BJ (cell line): Measurements from ENCODE around the gene SLC39A10. TPM values are rescaled to one million over a fixed set of nuclear protein-coding genes. Genes with fewer than 3 reads are reported as not detected.

Experiments
- CTCF ChIA-PET: fragments of 350-600 bp; formaldehyde crosslinking; extraction: SDS; loops from one replicate; lab custom pipeline; 2021; ENCODE audit warnings: antibody characterized with exemption, inconsistent platforms; lab: Yijun Ruan, JAX
- POLR2A ChIA-PET: fragments of 300-600 bp; sonication (Branson Sonifier 250); formaldehyde crosslinking; extraction: SDS; loops from one replicate; lab custom pipeline; 2021; ENCODE audit warnings: antibody characterized with exemption; lab: Charles Lee
- DNase-seq: peaks from one replicate; pipeline ENCODE4 v3.0.0-alpha.2; 2011; ENCODE audit warnings: low read depth
- H3K27me3 ChIP-seq: 2 replicates; pipeline ENCODE4 v1.6.0; 2011; ENCODE audit warnings: low read length; ENCODE audit not compliant: control insufficient read depth, insufficient read depth
- H3K36me3 ChIP-seq: 2 replicates; pipeline ENCODE4 v1.5.1; 2011; ENCODE audit warnings: low read length; ENCODE audit not compliant: control insufficient read depth, insufficient read depth
- H3K4me3 ChIP-seq: 2 replicates; pipeline ENCODE4 v1.5.1; 2011; ENCODE audit warnings: low read depth, mild to moderate bottlenecking, control low read depth, low read length
- polyA plus RNA-seq: library from polyadenylated mRNA; depleted of rRNA; stranded (reverse); fragments of >200 nt; gene quantifications from 2 replicates; pipeline ENCODE4 v1.2.3, GENCODE V29; 2011
- TF ChIP-seq, protein P1 (sequence below): IDR thresholded peaks from 2 replicates; pipeline ENCODE4 v1.5.1; 2011; ENCODE audit warnings: low read depth, mild to moderate bottlenecking, control low read depth, inconsistent platforms, low read length, moderate library complexity; ENCODE audit not compliant: insufficient read depth

SLC39A10 gene
- polyA plus RNA-seq, 1 experiment, result 13.7 TPM

DNA sequence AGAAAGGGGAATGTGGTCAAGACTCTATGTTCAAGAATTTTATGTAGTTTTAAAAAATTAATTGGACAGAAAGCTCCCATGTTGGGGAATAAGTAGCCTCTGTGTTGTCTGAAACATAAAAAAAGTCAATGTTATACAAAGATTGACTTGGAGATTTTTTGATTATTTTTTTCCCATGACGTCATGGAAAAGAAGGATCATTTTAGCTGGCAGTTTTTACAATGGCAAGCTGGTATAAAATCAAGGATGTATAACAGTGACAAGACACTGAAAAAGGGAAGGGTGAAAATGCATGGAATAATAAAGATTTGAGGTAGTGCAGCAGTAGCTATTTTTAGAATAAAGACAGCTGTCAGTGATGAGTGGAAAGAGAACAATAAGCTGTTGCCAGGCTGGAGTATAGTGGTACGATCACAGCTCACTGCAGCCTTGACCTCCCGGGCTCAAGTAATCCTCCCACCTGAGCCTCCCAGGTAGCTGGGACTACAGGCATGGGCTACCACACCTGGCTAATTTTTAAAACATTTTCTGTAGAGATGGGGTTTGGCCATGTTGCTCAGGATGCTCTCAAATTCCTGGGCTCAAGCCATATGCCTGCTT lies 9.2 kb downstream of the SLC39A10 start:
- CTCF ChIA-PET, result interaction anchor here (0.5 to 2.4 kb wide), 5 partner anchors 12 to 402 kb away, joined by 3 to 9 read pairs (median 3); no protein-coding TSS in a partner anchor
- H3K36me3 ChIP-seq, result no peaks in the 10 kb centered on the region
- POLR2A ChIA-PET, result no interaction called here
- H3K27me3 ChIP-seq, result no peaks in the 10 kb centered on the region
- no peak for DNase-seq
- TF ChIP-seq, protein P1, sequence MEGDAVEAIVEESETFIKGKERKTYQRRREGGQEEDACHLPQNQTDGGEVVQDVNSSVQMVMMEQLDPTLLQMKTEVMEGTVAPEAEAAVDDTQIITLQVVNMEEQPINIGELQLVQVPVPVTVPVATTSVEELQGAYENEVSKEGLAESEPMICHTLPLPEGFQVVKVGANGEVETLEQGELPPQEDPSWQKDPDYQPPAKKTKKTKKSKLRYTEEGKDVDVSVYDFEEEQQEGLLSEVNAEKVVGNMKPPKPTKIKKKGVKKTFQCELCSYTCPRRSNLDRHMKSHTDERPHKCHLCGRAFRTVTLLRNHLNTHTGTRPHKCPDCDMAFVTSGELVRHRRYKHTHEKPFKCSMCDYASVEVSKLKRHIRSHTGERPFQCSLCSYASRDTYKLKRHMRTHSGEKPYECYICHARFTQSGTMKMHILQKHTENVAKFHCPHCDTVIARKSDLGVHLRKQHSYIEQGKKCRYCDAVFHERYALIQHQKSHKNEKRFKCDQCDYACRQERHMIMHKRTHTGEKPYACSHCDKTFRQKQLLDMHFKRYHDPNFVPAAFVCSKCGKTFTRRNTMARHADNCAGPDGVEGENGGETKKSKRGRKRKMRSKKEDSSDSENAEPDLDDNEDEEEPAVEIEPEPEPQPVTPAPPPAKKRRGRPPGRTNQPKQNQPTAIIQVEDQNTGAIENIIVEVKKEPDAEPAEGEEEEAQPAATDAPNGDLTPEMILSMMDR, result no peak
- no peak overlapping the region for H3K4me3 ChIP-seq

DNA sequence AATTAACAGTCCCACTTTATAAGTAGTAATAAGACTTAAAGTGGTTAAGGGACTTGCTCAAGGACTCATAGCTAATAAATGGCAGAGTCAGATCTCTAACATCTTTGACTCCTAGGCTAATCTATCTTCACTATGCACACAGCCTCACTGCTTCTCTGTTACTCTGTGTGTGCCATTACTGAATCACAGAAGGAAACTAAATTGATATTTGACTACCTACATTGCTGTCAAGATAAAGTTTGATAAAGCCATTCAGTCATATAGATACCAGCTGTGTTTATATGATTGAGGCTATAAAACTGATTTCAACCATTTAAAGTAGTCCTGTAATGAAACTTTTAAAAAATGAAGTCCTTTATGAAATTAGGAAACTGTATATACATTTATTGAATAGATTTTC lies 10.9 kb downstream of the SLC39A10 start:
- no peak overlapping the region for H3K4me3 ChIP-seq
- POLR2A ChIA-PET, result no interaction called here
- TF ChIP-seq, protein P1, result no peak
- no peaks in the 10 kb centered on the region for H3K27me3 ChIP-seq
- no peaks in the 10 kb centered on the region for H3K36me3 ChIP-seq
- CTCF ChIA-PET, result interaction anchor here (1.3 kb wide), 1 partner anchor 271 kb away, joined by 3 read pairs; no protein-coding TSS in a partner anchor
- DNase-seq, result no peak

DNA sequence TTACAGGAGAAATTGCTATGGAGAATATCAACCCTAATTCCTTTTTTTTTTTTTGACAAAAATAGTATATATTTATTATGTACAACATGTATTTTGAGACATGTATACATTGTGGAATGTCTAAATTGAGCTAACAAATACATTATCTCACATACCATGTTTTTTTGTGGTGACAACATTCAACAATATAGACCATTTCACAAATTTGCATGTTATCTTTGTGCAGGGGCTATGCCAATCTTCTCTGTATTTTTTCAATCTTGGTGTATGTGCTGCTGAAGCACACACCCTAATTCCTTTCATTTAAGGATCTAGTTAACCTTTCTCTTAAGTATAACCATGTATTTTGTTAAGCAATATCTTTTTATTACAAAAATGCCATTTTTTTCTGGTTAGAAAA lies 13.2 kb downstream of the SLC39A10 start:
- Histone ChIP-seq H3K4me3 (no peak overlapping the region), H3K36me3 (no peaks in the 10 kb centered on the region), H3K27me3 (no peaks in the 10 kb centered on the region)
- TF ChIP-seq, protein P1, result no peak
- no peak for DNase-seq
- CTCF ChIA-PET, result interaction anchor here (1.5 kb wide), 1 partner anchor 10 kb away, joined by 6 read pairs; no protein-coding TSS in a partner anchor
- POLR2A ChIA-PET, result no interaction called here

DNA sequence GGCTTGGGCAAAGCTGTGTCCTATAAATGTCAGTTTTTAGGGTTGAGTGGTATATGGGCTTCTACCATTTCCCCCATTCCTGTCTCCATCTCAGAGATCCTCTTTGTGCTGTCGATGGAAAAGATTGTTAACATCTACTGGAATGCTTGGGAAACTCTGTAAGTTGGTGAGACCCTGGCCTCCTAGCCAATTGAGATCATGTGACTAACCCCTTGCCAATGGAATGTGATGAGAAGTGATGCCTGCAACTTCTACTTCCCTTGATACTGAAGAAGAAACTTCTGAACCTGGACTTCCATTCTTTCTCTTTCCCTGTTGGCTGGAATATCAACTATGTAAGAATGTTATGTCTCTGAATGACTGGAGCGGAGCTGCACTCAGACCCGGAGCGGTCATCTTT lies 14.5 kb downstream of the SLC39A10 start:
- Histone ChIP-seq H3K36me3 (no peaks in the 10 kb centered on the region), H3K4me3 (no peak overlapping the region), H3K27me3 (no peaks in the 10 kb centered on the region)
- CTCF ChIA-PET, result interaction anchor here (0.6 kb wide), 1 partner anchor 197 kb away, joined by 3 read pairs; no protein-coding TSS in a partner anchor
- TF ChIP-seq, protein P1, result no peak
- POLR2A ChIA-PET, result interaction anchor here (0.7 kb wide), 1 partner anchor 222 kb away, joined by 9 read pairs; no protein-coding TSS in a partner anchor
- DNase-seq, result no peak

DNA sequence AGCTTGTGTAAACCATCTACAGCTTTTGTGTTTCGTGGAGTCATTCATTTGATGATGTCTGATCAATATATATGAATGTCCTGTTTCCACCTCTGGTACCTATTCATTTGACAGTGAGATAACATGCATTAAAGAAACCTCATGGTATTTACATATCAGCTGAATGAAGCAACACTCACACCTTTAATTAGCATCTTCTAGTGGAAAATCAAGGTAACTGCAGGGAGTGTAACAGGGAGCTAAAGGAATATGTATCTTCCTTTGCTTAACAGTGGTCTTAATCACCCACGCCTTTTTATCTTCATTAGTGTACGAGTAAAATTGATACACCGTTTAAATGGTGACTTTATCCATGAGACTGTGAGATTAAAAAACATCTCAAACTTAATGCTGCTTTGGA lies 15.6 kb downstream of the SLC39A10 start:
- no peaks in the 10 kb centered on the region for H3K36me3 ChIP-seq
- no peak overlapping the region for H3K4me3 ChIP-seq
- H3K27me3 ChIP-seq, result no peaks in the 10 kb centered on the region
- no peak for DNase-seq
- POLR2A ChIA-PET, result no interaction called here
- CTCF ChIA-PET, result interaction anchor here (0.5 to 1.5 kb wide), 3 partner anchors 12 to 209 kb away, joined by 3 to 7 read pairs (median 3); no protein-coding TSS in a partner anchor
- TF ChIP-seq, protein P1, result no peak
